Femur (tissue), 1 donor: ENCODE data around the gene FAM200B.

ENCODE experiments used
- DNase-seq: peaks from one replicate; pipeline ENCODE4 v3.0.0-alpha.2; 2017

The FAM200B gene

GRCh38 chr4:15738877-15739276, 57.2 kb downstream of the FAM200B start:
- DNase-seq, result no peak
